IMR-90 (cell line): ENCODE results near the gene FOXK1. TPM values are rescaled to one million over a fixed set of nuclear protein-coding genes. Genes with fewer than 3 reads are reported as not detected.
A peak's percentile ranks its signal among the peaks of the same experiment; 100 is the strongest.

Source experiments
- ATAC-seq: fragments of 200-7000 bp; cut with Tn5 transposase; 2 replicates; pipeline ENCODE4 v1.9.1; 2020; ENCODE audit warnings: low read depth, mild to moderate bottlenecking, moderate library complexity
- BruUV-seq: library from RNA; stranded (reverse); fragments of 400-500 nt; replicated peaks from 2 replicates; lab custom pipeline; 2021; lab: Mats Ljungman, UMichigan
- CTCF ChIA-PET: fragments of 300-600 bp; formaldehyde crosslinking; extraction: SDS; loops from one replicate; lab custom pipeline; 2021; ENCODE audit warnings: antibody characterized with exemption; lab: Yijun Ruan, JAX
- POLR2A ChIA-PET: fragments of 300-600 bp; sonication (Branson Sonifier 250); formaldehyde crosslinking; loops from one replicate; lab custom pipeline; 2022; ENCODE audit warnings: antibody characterized with exemption; ENCODE audit not compliant: unreplicated experiment; lab: Charles Lee
- DNase-seq: peaks from one replicate; pipeline ENCODE4 v3.0.0; 2013
- H2AFZ ChIP-seq: replicated peaks from 2 replicates; pipeline ENCODE3; 2013; ENCODE audit warnings: low read length, mild to moderate bottlenecking; ENCODE audit not compliant: poor library complexity
- H2AK5ac ChIP-seq: 2 replicates; pipeline ENCODE4 v1.6.1; 2013; ENCODE audit warnings: low read depth, low read length, inconsistent platforms
- H2AK9ac ChIP-seq: replicated peaks from 2 replicates; pipeline ENCODE3; 2013; ENCODE audit warnings: mild to moderate bottlenecking, low read depth, low read length, moderate library complexity; ENCODE audit not compliant: poor library complexity
- H2BK120ac ChIP-seq: 2 replicates; pipeline ENCODE4 v1.6.1; 2013; ENCODE audit warnings: low read depth, low read length, inconsistent platforms
- H2BK15ac ChIP-seq: 3 replicates; pipeline ENCODE4 v1.6.1; 2013; ENCODE audit warnings: low read depth, low read length, inconsistent platforms
- H2BK20ac ChIP-seq: 2 replicates; pipeline ENCODE4 v1.6.1; 2013; ENCODE audit warnings: low read depth, mild to moderate bottlenecking, inconsistent platforms, low read length, moderate library complexity
- H2BK5ac ChIP-seq: 2 replicates; pipeline ENCODE4 v1.6.1; 2013; ENCODE audit warnings: mild to moderate bottlenecking, low read depth, low read length, inconsistent platforms; ENCODE audit not compliant: poor library complexity, severe bottlenecking
- H3K14ac ChIP-seq: replicated peaks from 2 replicates; pipeline ENCODE4 v1.6.1; 2013; ENCODE audit warnings: low read depth, low read length, inconsistent platforms
- H3K18ac ChIP-seq: 2 replicates; pipeline ENCODE4 v1.6.1; 2013; ENCODE audit warnings: low read depth, low read length, control low read depth
- H3K23ac ChIP-seq: 2 replicates; pipeline ENCODE4 v1.6.1; 2013; ENCODE audit warnings: low read depth, low read length, inconsistent platforms
- H3K27ac ChIP-seq: 2 replicates; pipeline ENCODE4 v1.5.1; 2013; ENCODE audit warnings: mild to moderate bottlenecking, control low read depth, low read length; ENCODE audit not compliant: insufficient read depth
- H3K27me3 ChIP-seq: 2 replicates; pipeline ENCODE4 v1.6.1; 2013; ENCODE audit warnings: low read length; ENCODE audit not compliant: control insufficient read depth, insufficient read depth
- H3K36me3 ChIP-seq: 2 replicates; pipeline ENCODE4 v1.6.1; 2013; ENCODE audit warnings: low read length, mixed read lengths; ENCODE audit not compliant: control insufficient read depth, insufficient read depth
- H3K4ac ChIP-seq: 2 replicates; pipeline ENCODE4 v1.6.1; 2013; ENCODE audit warnings: low read depth, low read length, inconsistent platforms
- H3K4me1 ChIP-seq: 2 replicates; pipeline ENCODE4 v1.6.1; 2013; ENCODE audit warnings: low read length, mixed read lengths; ENCODE audit not compliant: control insufficient read depth, insufficient read depth
- H3K4me2 ChIP-seq: 2 replicates; pipeline ENCODE4 v1.6.1; 2013; ENCODE audit warnings: low read depth, mild to moderate bottlenecking, control low read depth, low read length, moderate library complexity
- H3K4me3 ChIP-seq: 2 replicates; pipeline ENCODE4 v1.5.1; 2013; ENCODE audit warnings: low read depth, mild to moderate bottlenecking, control low read depth, low read length, moderate library complexity; ENCODE audit not compliant: insufficient read depth
- H3K56ac ChIP-seq: 2 replicates; pipeline ENCODE4 v1.6.1; 2013; ENCODE audit warnings: low read length, inconsistent platforms; ENCODE audit not compliant: insufficient read depth; ENCODE audit errors: extremely low read depth
- H3K79me1 ChIP-seq, 2 experiments: 2 replicates each; pipeline ENCODE4 v1.6.1; 2013; ENCODE audit warnings: low read length in 2 of 2, inconsistent platforms in 1 of 2, low read depth in 1 of 2
- H3K9ac ChIP-seq: 2 replicates; pipeline ENCODE4 v1.6.1; 2013; ENCODE audit warnings: low read depth, low read length, control low read depth
- H3K9me1 ChIP-seq: 2 replicates; pipeline ENCODE4 v1.6.1; 2013; ENCODE audit warnings: low read length, inconsistent platforms; ENCODE audit not compliant: insufficient read depth
- H3K9me3 ChIP-seq: 2 replicates; pipeline ENCODE4 v1.6.1; 2013; ENCODE audit warnings: low read length; ENCODE audit not compliant: control insufficient read depth, insufficient read depth
- H4K20me1 ChIP-seq: 2 replicates; pipeline ENCODE4 v1.6.1; 2013; ENCODE audit warnings: low read length, inconsistent platforms; ENCODE audit not compliant: insufficient read depth
- H4K5ac ChIP-seq: 2 replicates; pipeline ENCODE4 v1.6.1; 2013; ENCODE audit warnings: mild to moderate bottlenecking, low read depth, low read length, control low read depth
- H4K8ac ChIP-seq, 2 experiments: 2 replicates each; pipeline ENCODE4 v1.6.1; 2013; ENCODE audit warnings: low read depth in 2 of 2, low read length in 2 of 2, control low read depth in 1 of 2, inconsistent platforms in 1 of 2
- H4K91ac ChIP-seq: 2 replicates; pipeline ENCODE4 v1.6.1; 2013; ENCODE audit warnings: low read depth, low read length, inconsistent platforms; ENCODE audit not compliant: insufficient read depth
- BHLHE40 ChIP-seq: fragments of 150-350 bp; IDR thresholded peaks from 2 replicates; pipeline ENCODE4 v1.6.1; 2016; ENCODE audit warnings: mild to moderate bottlenecking, low read depth, low read length
- CEBPB ChIP-seq: IDR thresholded peaks from 2 replicates; pipeline ENCODE4 v1.6.1; 2012; ENCODE audit warnings: low read depth, low read length, improper control_type of control experiment
- CHD1 ChIP-seq: IDR thresholded peaks from 2 replicates; pipeline ENCODE4 v1.6.1; 2012; ENCODE audit warnings: low read depth, low read length, improper control_type of control experiment
- MAFK ChIP-seq: IDR thresholded peaks from 2 replicates; pipeline ENCODE4 v1.6.1; 2012; ENCODE audit warnings: low read depth, low read length, improper control_type of control experiment
- MXI1 ChIP-seq: IDR thresholded peaks from 2 replicates; pipeline ENCODE4 v1.6.1; 2012; ENCODE audit warnings: low read depth, mild to moderate bottlenecking, low read length, moderate library complexity, borderline replicate concordance
- NFE2L2 ChIP-seq: fragments of 150-350 bp; IDR thresholded peaks from 2 replicates; pipeline ENCODE4 v1.6.1; 2016; ENCODE audit warnings: low read depth, mild to moderate bottlenecking, low read length
- POLR2A ChIP-seq: IDR thresholded peaks from 2 replicates; pipeline ENCODE4 v1.6.1; 2012; ENCODE audit warnings: mild to moderate bottlenecking, low read depth, low read length
- RAD21 ChIP-seq: IDR thresholded peaks from 2 replicates; pipeline ENCODE4 v1.6.1; 2012; ENCODE audit warnings: low read length, improper control_type of control experiment
- RCOR1 ChIP-seq: IDR thresholded peaks from 2 replicates; pipeline ENCODE4 v1.6.1; 2012; ENCODE audit warnings: mild to moderate bottlenecking, low read length, improper control_type of control experiment; ENCODE audit not compliant: insufficient replicate concordance
- RFX5 ChIP-seq: IDR thresholded peaks from 2 replicates; pipeline ENCODE4 v1.8.0; 2012; ENCODE audit warnings: low read depth, mild to moderate bottlenecking, low read length, moderate library complexity
- SMC3 ChIP-seq: fragments of 150-350 bp; IDR thresholded peaks from 2 replicates; pipeline ENCODE4 v1.6.1; 2016; ENCODE audit warnings: low read depth, mild to moderate bottlenecking, antibody characterized with exemption, low read length, moderate library complexity
- USF2 ChIP-seq: fragments of 150-350 bp; IDR thresholded peaks from 2 replicates; pipeline ENCODE4 v1.6.1; 2017; ENCODE audit warnings: mild to moderate bottlenecking, antibody characterized with exemption, low read length, low read depth
- WGBS, 2 experiments: methylation state at CpG; one replicate each; pipeline versions ENCODE4 v1.1.5 to v1.1.7; 2013; ENCODE audit warnings: missing lambda C conversion rate in 2 of 2; ENCODE audit not compliant: insufficient read length in 1 of 2; ENCODE audit errors: extremely low coverage in 2 of 2; 5-methylcytosine and 5-hydroxymethylcytosine counted together
- dilution Hi-C: fragments of 300-500 bp; cut with HindIII; formaldehyde crosslinking; loops from one replicate; pipeline ENCODE4 v1.14.3; 2018; ENCODE audit warnings: low sequenced_read_pairs; ENCODE audit not compliant: unreplicated experiment
- in situ Hi-C: fragments of 300-500 bp; cut with MboI; formaldehyde crosslinking; loops from 3 replicates; pipeline ENCODE4 v1.14.3; 2019; ENCODE audit warnings: low sequenced_read_pairs, inconsistent platforms, mixed read lengths
- intact Hi-C: fragments of 100-400 bp; cut with micrococcal nuclease; formaldehyde crosslinking; loops from 2 replicates; pipeline ENCODE4 v1.10.0; 2022
- polyA plus RNA-seq, 3 experiments: library from polyadenylated mRNA; depleted of rRNA; stranded (reverse); fragments of >200 nt; gene quantifications; 2 replicates each; pipeline ENCODE4 v1.2.3, GENCODE V29; 2012; ENCODE audit warnings: low replicate concordance in 1 of 3
- total RNA-seq: library from RNA; depleted of rRNA; stranded (reverse); fragments of >200 nt; gene quantifications from 2 replicates; pipeline ENCODE4 v1.2.3, GENCODE V29; 2012
- TF ChIP-seq, protein P1 (sequence below): conservative IDR thresholded peaks from 2 replicates; pipeline ENCODE4 v1.5.1; 2012; ENCODE audit warnings: mild to moderate bottlenecking, low read depth, low read length, improper control_type of control experiment
- TF ChIP-seq, protein P2 (sequence below): fragments of 150-350 bp; IDR thresholded peaks from 2 replicates; pipeline ENCODE4 v1.6.1; 2016; ENCODE audit warnings: low read depth, mild to moderate bottlenecking, low read length, moderate library complexity, borderline replicate concordance

Gene FOXK1
- total and polyA plus RNA-seq, 2 of the 4 experiments (the other 2 are of a cell fraction), result 4.3 to 8.8 TPM

GRCh38 chr7:4642468-4643203, 39.5 kb upstream of the FOXK1 start:
- H3K4me2 ChIP-seq, result peak overlapping the region; percentile 84
- H3K36me3 ChIP-seq, result no peaks in the 10 kb centered on the region
- peak overlapping the region; percentile 78 for H3K18ac ChIP-seq
- H2AK5ac ChIP-seq, result peak overlapping the region; percentile 88
- H2AK9ac ChIP-seq, result peak overlapping the region; percentile 28
- dilution Hi-C loops, result no loop called here
- in situ Hi-C loops, result loop anchor here (25.0 kb wide), 1 partner anchor 1780 kb away; no protein-coding TSS in a partner anchor
- H3K56ac ChIP-seq, result peak overlapping the region; percentile 85
- H3K4me1 ChIP-seq, result 0 out of 2 replicates have a peak, but pooled peaks cover 2% of the 10 kb centered on the region
- H2BK5ac ChIP-seq, result peak overlapping the region; percentile 74
- no peaks in the 10 kb centered on the region for H3K9me1 ChIP-seq
- H3K27me3 ChIP-seq, result no peaks in the 10 kb centered on the region
- peak overlapping the region; percentile 96 for H3K4ac ChIP-seq
- POLR2A ChIA-PET, result interaction anchor here (0.7 to 1.2 kb wide), 2 partner anchors 20 to 1369 kb away, joined by 3 to 6 read pairs; no protein-coding TSS in a partner anchor
- CTCF ChIA-PET, result interaction anchor here (1.0 to 2.2 kb wide), 2 partner anchors 12 to 40 kb away, joined by 3 to 12 read pairs; no protein-coding TSS in a partner anchor
- H3K14ac ChIP-seq, result peak overlapping the region; percentile 98
- ATAC-seq (no peak), DNase-seq (no peak)
- H4K8ac ChIP-seq, result peak overlapping the region; percentile 90 to 100
- no peak overlapping the region for H2BK15ac ChIP-seq
- peak overlapping the region; percentile 98 for H2AFZ ChIP-seq
- H4K5ac ChIP-seq, result peak overlapping the region; percentile 95
- no peaks in the 10 kb centered on the region for H3K9me3 ChIP-seq
- BruUV-seq, result no TSS peak
- H3K79me1 ChIP-seq, result peaks cover 4 to 5% of the 10 kb centered on the region in 2 experiments; a peak in 1 of 4 replicates
- peak overlapping the region; percentile 78 for H2BK120ac ChIP-seq
- H3K4me3 ChIP-seq, result peak overlapping the region; percentile 74
- H4K20me1 ChIP-seq, result no peaks in the 10 kb centered on the region
- WGBS, 2 experiments, result no CpG with 5 or more reads among the region's 20 CpGs
- intact Hi-C loops, result loop anchor here (1.0 kb wide), 1 partner anchor 26 kb away; no protein-coding TSS in a partner anchor
- H3K9ac ChIP-seq, result peak overlapping the region; percentile 92
- H2BK20ac ChIP-seq, result no peak overlapping the region
- H3K23ac ChIP-seq, result peak overlapping the region; percentile 80; the same call in 1 of the 2 replicates
- peak overlapping the region; percentile 94 for H4K91ac ChIP-seq
- peak overlapping the region; percentile 97 for H3K27ac ChIP-seq
- TF ChIP-seq RAD21 (no peak), RCOR1 (no peak), MXI1 (no peak), USF2 (no peak), POLR2A (no peak), BHLHE40 (no peak), RFX5 (no peak), MAFK (no peak), CHD1 (no peak), NFE2L2 (no peak), SMC3 (no peak), CEBPB (no peak)
- TF ChIP-seq, protein P1, sequence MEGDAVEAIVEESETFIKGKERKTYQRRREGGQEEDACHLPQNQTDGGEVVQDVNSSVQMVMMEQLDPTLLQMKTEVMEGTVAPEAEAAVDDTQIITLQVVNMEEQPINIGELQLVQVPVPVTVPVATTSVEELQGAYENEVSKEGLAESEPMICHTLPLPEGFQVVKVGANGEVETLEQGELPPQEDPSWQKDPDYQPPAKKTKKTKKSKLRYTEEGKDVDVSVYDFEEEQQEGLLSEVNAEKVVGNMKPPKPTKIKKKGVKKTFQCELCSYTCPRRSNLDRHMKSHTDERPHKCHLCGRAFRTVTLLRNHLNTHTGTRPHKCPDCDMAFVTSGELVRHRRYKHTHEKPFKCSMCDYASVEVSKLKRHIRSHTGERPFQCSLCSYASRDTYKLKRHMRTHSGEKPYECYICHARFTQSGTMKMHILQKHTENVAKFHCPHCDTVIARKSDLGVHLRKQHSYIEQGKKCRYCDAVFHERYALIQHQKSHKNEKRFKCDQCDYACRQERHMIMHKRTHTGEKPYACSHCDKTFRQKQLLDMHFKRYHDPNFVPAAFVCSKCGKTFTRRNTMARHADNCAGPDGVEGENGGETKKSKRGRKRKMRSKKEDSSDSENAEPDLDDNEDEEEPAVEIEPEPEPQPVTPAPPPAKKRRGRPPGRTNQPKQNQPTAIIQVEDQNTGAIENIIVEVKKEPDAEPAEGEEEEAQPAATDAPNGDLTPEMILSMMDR, result no peak
- TF ChIP-seq, protein P2, sequence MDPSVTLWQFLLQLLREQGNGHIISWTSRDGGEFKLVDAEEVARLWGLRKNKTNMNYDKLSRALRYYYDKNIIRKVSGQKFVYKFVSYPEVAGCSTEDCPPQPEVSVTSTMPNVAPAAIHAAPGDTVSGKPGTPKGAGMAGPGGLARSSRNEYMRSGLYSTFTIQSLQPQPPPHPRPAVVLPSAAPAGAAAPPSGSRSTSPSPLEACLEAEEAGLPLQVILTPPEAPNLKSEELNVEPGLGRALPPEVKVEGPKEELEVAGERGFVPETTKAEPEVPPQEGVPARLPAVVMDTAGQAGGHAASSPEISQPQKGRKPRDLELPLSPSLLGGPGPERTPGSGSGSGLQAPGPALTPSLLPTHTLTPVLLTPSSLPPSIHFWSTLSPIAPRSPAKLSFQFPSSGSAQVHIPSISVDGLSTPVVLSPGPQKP, result no peak
